ENCODE results near the gene STOML3.
"Not testable (repeated sequence)": the region's sequence is repeated elsewhere in the genome, so short reads cannot be mapped to it uniquely, and the experiment has no call there.

DNA sequence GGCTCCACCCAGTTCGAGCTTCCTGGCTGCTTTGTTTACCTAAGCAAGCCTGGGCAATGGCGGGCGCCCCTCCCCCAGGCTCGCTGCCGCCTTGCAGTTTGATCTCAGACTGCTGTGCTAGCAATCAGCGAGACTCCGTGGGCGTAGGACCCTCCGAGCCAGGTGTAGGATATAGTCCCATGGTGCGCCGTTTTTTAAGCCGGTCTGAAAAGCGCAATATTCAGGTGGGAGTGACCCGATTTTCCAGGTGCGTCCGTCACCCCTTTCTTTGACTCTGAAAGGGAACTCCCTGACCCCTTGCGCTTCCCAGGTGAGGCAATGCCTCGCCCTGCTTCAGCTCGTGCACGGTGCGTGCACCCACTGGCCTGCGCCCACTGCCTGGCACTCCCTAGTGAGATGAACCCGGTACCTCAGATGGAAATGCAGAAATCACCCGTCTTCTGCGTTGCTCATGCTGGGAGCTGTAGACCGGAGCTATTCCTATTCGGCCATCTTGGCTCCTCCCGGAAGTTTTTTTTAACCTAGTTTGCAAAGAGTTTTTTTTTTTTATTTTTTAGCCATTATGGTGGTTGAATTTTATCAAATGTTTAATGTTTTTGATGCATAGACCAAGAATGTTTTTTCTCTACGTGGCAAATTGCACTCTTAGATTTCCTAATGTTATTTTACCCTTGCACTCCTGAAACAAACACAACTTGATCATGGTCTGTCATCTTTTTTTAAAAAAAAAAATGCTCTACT, 15.9 kb upstream of the STOML3 start:
- not testable (repeated sequence) for TF ChIP-seq EZH2 (IDR thresholded peaks at IDR 0.05; ENCODE audit: borderline replicate concordance, low read length)
- TF ChIP-seq, protein P1, sequence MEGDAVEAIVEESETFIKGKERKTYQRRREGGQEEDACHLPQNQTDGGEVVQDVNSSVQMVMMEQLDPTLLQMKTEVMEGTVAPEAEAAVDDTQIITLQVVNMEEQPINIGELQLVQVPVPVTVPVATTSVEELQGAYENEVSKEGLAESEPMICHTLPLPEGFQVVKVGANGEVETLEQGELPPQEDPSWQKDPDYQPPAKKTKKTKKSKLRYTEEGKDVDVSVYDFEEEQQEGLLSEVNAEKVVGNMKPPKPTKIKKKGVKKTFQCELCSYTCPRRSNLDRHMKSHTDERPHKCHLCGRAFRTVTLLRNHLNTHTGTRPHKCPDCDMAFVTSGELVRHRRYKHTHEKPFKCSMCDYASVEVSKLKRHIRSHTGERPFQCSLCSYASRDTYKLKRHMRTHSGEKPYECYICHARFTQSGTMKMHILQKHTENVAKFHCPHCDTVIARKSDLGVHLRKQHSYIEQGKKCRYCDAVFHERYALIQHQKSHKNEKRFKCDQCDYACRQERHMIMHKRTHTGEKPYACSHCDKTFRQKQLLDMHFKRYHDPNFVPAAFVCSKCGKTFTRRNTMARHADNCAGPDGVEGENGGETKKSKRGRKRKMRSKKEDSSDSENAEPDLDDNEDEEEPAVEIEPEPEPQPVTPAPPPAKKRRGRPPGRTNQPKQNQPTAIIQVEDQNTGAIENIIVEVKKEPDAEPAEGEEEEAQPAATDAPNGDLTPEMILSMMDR (conservative IDR thresholded peaks at IDR 0.05 in 1 of 2, IDR thresholded peaks at IDR 0.05 in 1 of 2; ENCODE audit: extremely low read depth in 1 of 2, insufficient read depth in 1 of 2, low read depth in 1 of 2, low read length in 2 of 2), result not testable (repeated sequence)
